ENCODE results near the gene CZIB.

Gene CZIB

GRCh38 chr1:53196485-53197290 is 23.7 kb downstream of the CZIB start, which contains the start of gene CPT2:
Gene CPT2, plus strand, starts transcription at chr1:53196824. Its CDS starts 120 bp downstream, at chr1:53196944.
- peak within 1 kb of the TSS; percentile 71 for H3K27ac ChIP-seq

GRCh38 chr1:53196017-53196484 is 24.4 kb downstream of the CZIB start:
- H3K27ac ChIP-seq = peak overlapping the region; percentile 71

More at GRCh38 chr1:53196485-53197290, 23.7 kb downstream of the CZIB start, which contains the start of gene CPT2:
- TF ChIP-seq ZFX (IDR thresholded peaks at IDR 0.05; ENCODE audit: borderline replicate concordance) = no peak
- TF ChIP-seq CTCF (IDR thresholded peaks at IDR 0.05) = 0 out of 2 replicates have a peak, but pooled peaks have one; percentile 12

GRCh38 chr1:53195246-53196016 is 25.0 kb downstream of the CZIB start:
- TF ChIP-seq ZFX (IDR thresholded peaks at IDR 0.05; ENCODE audit: borderline replicate concordance) = no peak
- TF ChIP-seq CTCF (IDR thresholded peaks at IDR 0.05) = no peak
- H3K27ac ChIP-seq = no peak overlapping the region

More at GRCh38 chr1:53196017-53196484, 24.4 kb downstream of the CZIB start:
- TF ChIP-seq CTCF (IDR thresholded peaks at IDR 0.05) (no peak), ZFX (IDR thresholded peaks at IDR 0.05; ENCODE audit: borderline replicate concordance) (no peak)

GRCh38 chr1:53190210-53190611 is 30.2 kb downstream of the CZIB start:
- H3K27ac ChIP-seq = no peak overlapping the region
- TF ChIP-seq ZFX (IDR thresholded peaks at IDR 0.05; ENCODE audit: borderline replicate concordance) (no peak), CTCF (IDR thresholded peaks at IDR 0.05) (no peak)

GRCh38 chr1:53189061-53189460 is 31.4 kb downstream of the CZIB start:
- TF ChIP-seq CTCF (IDR thresholded peaks at IDR 0.05) (no peak), ZFX (IDR thresholded peaks at IDR 0.05; ENCODE audit: borderline replicate concordance) (no peak)
- no peak overlapping the region for H3K27ac ChIP-seq

- TF ChIP-seq ZFX (IDR thresholded peaks at IDR 0.05; ENCODE audit: borderline replicate concordance) = no peak
- TF ChIP-seq CTCF (IDR thresholded peaks at IDR 0.05) = no peak
- no peak overlapping the region for H3K27ac ChIP-seq
Measured at GRCh38 chr1:53188099-53188498, 32.3 kb downstream of the CZIB start.

Measured in 22Rv1 (cell line).